Vagina (tissue), 2 donors: Measurements from ENCODE around the gene USP47.

Experiments used
- POLR2A ChIP-seq, 2 donors: fragments of 450-650 bp; IDR thresholded peaks; one replicate each; pipeline ENCODE4 v1.6.1; 2017; ENCODE audit warnings: antibody characterized with exemption in 2 of 2, mild to moderate bottlenecking in 2 of 2, moderate library complexity in 2 of 2
- POLR2AphosphoS5 ChIP-seq, 2 donors: sonication (generic); formaldehyde crosslinking; IDR thresholded peaks; one replicate each; pipeline ENCODE4 v1.9.0; 2017; ENCODE audit warnings: antibody characterized with exemption in 2 of 2, mild to moderate bottlenecking in 2 of 2, low read depth in 1 of 2; ENCODE audit not compliant: insufficient read depth in 1 of 2
- TF ChIP-seq, protein P1 (sequence below), 3 experiments: fragments of 450-650 bp in 2 of 3; fragments of 200-600 bp in 1 of 3; sonication (generic) in 1 of 3; IDR thresholded peaks; one replicate each; pipeline ENCODE4 v1.5.1; 2017 to 2019; ENCODE audit warnings: antibody characterized with exemption in 3 of 3, mild to moderate bottlenecking in 2 of 3, moderate library complexity in 2 of 3

DNA sequence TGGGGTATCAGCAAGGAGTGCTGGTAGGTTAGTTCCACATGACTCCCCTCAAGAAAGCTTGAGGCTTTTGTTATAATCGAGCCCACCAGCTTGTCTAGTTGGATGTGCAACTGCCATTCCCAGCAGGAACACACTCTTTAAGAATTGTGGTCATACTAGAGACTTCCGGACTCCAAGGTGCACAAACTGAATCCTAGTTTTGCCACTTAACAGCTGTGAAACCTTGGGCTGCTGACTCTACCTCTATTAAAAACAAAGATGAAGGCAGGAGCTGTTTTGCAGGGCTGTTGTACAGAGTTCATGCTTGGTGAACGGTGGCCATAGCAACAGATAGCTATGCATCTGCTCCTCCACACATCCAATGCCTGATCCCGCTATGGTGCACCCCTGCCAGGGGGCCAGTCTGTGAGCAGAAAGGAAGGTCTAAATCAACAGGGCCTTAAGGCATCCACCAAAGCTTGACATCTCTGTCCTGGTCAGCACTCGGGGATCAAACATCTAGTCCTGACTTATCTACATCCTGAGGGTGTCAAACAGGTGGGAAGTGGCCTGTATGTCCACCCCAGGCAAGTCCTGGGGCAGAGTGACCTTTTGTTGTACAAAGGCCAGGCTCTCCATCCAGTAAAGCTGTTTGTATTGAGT is 130.3 kb downstream of the USP47 start:
- TF ChIP-seq POLR2A (IDR thresholded peaks at IDR 0.05) (no peak), POLR2AphosphoS5 (IDR thresholded peaks at IDR 0.05; ENCODE audit: insufficient read depth in 1 of 2, low read depth in 1 of 2) (no peak)
- TF ChIP-seq, protein P1, sequence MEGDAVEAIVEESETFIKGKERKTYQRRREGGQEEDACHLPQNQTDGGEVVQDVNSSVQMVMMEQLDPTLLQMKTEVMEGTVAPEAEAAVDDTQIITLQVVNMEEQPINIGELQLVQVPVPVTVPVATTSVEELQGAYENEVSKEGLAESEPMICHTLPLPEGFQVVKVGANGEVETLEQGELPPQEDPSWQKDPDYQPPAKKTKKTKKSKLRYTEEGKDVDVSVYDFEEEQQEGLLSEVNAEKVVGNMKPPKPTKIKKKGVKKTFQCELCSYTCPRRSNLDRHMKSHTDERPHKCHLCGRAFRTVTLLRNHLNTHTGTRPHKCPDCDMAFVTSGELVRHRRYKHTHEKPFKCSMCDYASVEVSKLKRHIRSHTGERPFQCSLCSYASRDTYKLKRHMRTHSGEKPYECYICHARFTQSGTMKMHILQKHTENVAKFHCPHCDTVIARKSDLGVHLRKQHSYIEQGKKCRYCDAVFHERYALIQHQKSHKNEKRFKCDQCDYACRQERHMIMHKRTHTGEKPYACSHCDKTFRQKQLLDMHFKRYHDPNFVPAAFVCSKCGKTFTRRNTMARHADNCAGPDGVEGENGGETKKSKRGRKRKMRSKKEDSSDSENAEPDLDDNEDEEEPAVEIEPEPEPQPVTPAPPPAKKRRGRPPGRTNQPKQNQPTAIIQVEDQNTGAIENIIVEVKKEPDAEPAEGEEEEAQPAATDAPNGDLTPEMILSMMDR (IDR thresholded peaks at IDR 0.05), result no peak
